TTC549 (cell line): ENCODE measurements around the gene NCOA5.

Source experiments
- FAIRE-seq: peaks from 2 replicates; lab custom pipeline; 2012; peaks lifted over from hg19 to GRCh38; lab: Jason Lieb, UNC

NCOA5 gene

DNA sequence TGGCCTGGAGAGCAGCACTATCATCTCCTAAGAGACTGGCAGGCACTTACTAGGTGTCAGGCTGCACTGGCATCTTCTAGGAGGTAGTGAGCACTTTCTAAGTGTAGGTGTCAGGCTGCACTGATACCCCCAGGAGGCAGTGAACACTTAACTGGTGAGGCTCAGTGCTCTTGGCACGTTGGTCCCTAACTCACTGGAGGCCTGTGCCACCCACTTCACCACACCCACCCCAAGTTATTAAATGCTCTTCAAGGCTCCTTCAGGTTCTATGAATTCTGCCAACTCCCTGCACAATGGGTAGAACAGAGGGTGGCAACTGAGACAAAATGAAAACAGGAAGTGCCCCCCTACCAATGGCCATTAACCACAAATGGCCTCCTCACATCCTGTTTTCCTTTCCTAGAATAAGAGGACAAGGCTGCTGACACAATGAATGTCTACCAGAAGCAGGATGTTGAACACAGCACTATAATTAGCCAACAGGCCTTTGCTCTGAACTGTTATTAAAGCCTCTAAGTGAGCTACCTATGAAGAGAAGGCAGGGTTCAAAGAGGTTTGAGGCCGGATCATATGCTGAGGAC is 29.4 kb downstream of the NCOA5 start:
- FAIRE-seq, result no peak

- no peak for FAIRE-seq
Observed at GRCh38 chr20:46058599-46059281, 31.0 kb downstream of the NCOA5 start.

DNA sequence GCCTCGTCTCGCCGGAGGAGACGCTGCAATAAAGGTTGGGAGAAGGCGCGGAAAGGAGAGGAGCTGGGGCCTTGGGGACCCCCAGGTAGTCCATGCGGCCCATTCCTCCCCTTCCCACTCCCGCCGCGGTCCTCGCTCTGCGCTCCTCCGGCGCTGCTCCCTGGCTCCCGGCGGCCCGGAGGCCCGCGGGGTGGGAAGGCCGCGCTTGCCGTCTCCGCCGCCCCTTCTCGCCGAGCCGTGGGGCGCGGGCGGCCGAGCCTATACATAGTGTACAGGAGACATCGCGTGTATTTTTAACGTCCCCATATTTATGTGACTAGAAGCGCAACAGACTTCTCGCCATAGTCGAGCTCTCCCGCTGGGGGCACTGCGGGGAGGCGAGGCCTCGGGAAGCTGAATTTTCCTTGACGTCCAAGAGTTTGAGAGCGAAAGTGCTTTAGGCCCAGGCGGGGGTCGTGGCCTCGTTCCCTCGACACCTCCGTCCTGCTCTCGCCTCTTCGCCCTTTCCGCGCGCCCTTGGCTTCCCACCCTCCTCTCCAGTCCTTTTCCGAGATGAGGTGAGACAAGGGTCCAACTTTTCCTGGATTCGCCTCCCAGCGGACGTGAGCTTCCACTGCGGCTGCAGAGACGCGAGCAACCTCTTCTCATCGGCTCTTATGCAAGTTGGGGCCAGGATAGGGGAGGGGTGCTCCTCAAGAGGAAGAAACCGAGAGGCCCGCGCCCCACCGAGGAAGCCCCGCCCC is 31.7 kb downstream of the NCOA5 start:
- no peak for FAIRE-seq

GRCh38 chr20:46056970-46057855 is 32.5 kb downstream of the NCOA5 start:
- FAIRE-seq, result no peak

DNA sequence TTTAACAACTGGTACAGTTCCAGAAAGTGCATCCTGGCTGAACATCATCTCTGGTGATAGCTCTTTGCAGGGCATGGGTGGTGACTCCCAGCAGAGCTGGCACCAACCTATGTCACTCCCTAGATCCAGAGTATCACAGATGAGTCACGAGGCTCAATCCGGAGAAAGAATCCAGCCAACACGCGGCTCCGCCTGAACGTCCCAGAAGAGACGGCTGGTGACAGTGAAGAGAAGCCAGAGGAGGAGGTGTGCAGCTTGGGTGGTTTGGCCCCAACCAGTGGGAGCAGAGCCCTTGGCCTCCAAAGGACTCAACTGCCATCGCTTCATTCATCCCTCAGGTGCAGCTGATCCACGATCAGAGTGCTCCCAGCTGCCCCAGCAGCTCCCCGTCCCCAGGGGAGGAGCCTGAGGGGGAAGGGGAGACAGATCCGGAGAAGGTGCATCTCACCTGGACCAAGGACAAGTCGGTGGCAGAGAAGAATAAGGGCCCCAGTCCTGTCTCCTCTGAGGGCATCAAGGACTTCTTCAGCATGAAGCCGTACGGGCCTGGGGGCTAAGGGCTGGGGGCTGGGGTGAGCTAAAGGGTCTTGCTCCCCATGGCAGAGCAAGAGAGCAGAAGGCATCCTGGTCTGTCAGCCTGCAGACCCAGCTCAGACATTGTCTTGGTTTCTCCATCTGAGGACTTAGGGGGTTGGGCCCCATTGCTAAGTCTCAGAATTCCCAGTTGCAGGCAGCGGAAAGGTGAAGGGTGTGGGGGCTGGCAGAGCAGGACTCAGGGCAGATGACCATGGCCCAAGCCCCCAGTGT is 33.5 kb downstream of the NCOA5 start:
- no peak for FAIRE-seq

GRCh38 chr20:46055269-46055668 is 34.5 kb downstream of the NCOA5 start:
- FAIRE-seq, result no peak

DNA sequence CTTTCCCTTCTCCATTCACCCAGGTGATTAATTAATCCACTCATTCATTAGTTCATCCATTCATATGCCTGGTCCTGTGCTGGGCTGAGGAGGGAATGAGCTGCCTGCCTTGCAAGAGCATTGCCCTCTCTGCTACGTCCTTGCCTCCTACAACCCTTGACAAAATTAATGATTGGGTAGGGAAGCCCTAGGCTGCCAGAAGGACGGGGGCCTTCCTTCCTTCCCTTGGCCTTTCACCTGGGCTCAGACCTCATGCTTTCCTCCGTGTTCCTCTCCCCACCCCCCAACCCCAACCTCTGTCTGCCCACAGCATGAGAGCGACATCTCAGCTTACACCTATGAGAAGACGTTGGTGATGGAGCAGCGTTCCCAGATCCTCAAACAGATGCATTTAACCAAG is 35.2 kb downstream of the NCOA5 start:
- FAIRE-seq, result no peak

- no peak for FAIRE-seq
Observed at GRCh38 chr20:46053416-46053815, 36.3 kb downstream of the NCOA5 start.

DNA sequence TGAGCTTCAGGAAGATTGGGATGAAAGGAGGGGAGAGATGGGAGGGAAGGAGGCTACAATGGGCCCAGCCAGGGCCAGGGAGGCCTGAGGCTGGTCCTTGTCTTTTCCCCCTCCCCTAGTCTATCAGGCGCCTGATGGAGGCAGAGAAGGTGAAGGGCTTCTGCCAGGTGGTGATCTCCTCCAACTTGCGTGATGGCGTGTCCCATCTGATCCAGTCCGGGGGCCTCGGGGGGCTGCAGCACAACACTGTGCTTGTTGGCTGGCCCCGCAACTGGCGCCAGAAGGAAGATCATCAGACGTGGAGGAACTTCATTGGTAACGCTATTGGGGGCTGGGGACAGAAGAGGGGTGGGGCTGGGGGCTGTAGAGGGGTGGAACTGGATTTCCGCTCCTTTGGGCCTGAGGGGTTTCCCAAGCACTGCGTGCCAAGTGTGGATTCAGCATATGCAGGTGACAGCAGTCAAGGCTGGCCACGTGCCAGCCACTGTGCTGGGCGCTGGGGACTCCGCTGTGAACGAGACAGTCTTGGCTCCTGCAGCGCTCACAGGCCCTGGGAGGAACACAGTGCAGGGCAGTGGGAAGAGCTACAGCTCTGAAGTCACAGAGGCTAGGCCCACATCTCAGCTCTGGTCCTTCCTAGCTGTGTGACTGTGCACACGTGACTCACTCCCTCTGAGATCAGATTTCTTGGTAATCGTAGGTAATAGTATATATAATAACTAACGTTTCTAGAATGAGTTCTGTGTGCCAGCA is 38.0 kb downstream of the NCOA5 start:
- no peak for FAIRE-seq

- no peak for FAIRE-seq
Observed at GRCh38 chr20:46050885-46051284, 38.9 kb downstream of the NCOA5 start.

- no peak for FAIRE-seq
Observed at GRCh38 chr20:46050444-46050843, 39.3 kb downstream of the NCOA5 start.

GRCh38 chr20:46049815-46050214 is 39.9 kb downstream of the NCOA5 start:
- no peak for FAIRE-seq

- no peak for FAIRE-seq
Observed at GRCh38 chr20:46049190-46049589, 40.6 kb downstream of the NCOA5 start.

DNA sequence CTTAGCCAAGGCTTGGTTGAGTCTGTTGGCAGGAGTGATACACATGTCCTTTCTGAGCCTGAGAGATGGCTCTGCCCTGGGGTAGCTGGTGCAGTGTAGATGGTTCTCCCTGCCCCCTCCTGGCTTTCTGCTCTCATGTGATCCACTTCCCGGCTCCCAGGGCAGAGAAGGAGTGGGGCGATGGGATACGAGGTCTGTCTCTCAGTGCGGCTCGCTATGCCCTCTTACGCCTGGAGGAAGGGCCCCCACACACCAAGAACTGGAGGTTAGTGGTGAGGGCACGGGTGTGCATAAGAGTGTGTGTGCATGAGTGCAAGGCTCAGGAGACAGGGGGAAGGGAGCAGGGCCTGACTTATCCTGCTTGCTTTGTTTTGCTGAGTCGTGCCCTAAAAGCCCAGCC is 41.9 kb downstream of the NCOA5 start:
- no peak for FAIRE-seq

DNA sequence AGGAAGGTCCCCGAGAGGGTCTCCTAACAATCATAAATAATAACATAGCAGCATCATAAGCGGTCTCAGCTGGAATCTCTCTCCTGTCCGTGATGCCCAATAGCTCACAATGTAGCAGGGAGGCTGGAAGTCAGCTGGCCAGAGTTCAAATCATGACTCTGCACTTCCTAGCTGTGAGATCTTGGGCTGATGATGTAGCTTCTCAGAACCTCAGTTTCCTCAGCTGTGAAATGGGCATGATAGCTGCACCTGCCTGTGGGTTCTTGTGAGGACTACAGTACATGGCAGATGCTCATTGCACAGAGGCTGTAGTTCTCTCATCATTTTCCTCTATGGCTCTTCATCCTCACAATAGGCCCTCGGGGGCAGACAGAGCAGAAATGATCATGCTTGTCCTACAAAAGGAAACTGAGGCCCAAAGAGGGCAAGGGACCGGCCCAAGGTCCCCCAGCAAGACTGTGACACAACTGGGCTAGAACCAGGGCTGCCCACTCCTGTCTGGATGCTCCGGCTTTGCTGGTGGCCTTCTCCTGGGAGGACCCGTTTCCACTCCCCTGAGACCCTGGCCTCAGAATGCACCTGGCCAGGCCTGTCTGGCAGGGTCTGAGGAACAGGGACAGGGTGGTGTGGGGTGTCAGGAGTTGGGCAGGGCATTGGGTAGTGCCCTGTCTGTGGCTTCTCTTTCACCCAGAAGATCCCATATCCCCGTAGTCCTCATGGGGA is 43.0 kb downstream of the NCOA5 start:
- no peak for FAIRE-seq

DNA sequence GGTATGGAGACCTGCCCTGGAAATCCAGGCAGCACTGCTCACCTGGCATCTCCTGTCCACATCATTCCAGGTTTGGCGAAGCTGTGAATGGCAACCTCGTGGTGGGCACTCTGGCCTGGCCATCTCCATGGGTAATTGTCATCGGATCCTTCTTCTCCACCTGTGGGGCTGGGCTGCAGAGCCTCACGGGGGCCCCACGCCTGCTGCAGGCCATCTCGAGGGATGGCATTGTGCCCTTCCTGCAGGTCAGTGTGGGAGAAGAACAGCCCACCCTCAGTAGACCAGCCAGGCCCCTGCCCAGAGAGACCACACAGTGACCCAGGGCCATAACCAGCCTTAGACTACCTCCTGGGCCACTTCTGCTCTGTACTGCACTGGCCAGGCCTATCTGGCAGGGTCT is 44.9 kb downstream of the NCOA5 start:
- no peak for FAIRE-seq

- FAIRE-seq, result no peak
Observed at GRCh38 chr20:46043556-46043955, 46.2 kb downstream of the NCOA5 start.

DNA sequence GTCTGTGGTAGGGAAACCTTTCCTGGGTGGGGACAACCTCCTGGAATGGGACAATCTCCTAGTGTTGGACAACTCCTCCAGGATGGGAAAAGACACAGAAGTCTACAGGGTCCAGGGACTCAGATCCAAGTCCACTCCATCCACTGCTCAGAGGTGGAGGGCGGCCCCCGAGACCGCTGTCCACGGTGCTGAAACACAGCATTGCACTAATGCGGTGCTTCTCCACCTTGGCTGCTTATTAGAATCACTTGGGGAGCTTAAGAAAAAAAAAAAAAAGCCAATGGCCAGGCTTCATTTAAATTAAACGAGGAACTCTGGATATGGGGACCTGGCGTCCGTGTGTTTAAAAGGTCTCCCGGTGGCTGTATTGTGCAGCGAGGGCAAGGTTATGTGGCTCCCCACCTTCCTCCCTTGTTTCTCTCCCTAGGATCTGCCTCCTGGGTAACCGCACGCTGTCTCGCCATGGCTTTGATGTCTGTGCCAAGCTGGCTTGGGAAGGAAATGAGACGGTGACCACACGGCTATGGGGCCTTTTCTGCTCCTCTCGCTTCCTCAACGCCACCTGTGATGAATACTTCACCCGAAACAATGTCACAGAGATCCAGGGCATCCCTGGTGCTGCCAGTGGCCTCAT is 48.7 kb downstream of the NCOA5 start:
- no peak for FAIRE-seq

GRCh38 chr20:46037036-46037435 is 52.7 kb downstream of the NCOA5 start:
- no peak for FAIRE-seq

GRCh38 chr20:46036370-46036769 is 53.4 kb downstream of the NCOA5 start:
- FAIRE-seq, result no peak
